NCI-H510A (cell line): Measurements from ENCODE around the gene L3MBTL4.

Experiments
- DNase-seq: peaks from one replicate; lab custom pipeline; 2025; lab: John Stamatoyannopoulos, UW

The L3MBTL4 gene

DNA sequence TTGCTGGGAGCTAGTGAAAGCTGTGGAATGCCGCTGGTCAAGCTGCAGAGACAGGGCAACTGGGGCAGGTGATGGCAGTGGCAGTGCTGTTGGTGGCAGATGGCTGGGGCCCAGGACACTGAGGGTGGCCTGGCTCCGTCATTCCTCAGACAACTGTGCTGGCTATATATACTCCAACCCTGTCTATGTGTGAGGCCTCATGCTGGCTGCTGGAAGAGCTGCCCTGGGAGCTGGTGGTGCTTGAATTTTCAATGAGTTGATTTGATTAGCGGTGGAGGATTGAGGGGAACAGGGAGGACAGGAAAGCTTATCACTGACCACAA lies 452.9 kb downstream of the L3MBTL4 start:
- no peak for DNase-seq

DNA sequence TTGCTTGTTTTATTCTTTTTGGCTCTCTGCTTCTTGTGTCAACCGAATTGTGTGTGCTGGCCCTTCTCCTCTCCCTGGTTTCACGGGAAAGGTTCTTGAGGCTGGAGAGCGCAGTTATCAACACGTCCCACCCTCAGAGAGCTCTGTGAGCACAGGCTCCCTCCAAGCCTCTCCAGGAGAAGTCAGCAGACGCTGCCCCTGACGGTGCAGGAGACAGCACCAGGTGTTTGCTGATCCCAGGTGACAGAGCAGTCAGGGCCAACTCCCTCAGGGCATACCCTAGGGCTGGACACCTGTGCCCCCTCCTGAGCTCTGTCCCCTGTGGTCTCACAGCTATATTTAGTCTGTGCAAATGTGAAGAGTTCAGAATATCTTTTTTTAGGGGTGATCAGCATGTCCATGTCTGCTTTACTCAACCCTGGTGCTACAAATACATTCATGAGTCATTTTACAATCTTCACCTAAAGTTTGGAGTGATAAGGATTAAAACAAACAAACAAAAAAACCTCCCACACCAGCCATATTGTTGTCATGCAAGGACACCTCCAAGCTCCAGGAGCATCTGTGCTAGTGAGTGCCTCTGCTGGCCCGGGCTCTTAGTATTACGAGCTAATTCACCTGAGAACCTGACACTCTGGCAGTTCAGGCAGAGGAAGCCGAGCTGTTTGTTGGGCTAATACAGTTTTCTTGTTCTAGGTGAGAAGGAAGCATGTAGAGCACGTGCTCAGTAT lies 453.4 kb downstream of the L3MBTL4 start:
- DNase-seq = peak; percentile 44

DNA sequence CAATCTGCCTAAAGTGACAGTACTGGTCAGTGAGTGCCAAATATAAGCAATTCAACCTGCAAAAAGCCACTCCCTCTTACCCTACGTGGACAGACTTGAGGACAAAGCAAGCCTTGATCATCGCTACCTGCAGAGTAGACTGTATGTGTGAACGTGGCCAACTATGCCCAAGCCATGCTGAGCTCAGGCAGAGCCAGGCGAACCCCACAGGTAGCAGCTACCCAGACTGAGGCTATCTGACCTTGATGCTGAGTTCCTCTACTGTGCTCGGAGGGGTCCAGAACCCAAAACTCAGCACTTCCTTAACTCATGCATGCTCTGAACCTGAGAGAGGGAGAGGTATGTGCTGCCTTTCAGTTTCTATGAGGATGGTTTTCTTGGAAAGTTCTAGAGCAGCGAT lies 455.9 kb downstream of the L3MBTL4 start:
- DNase-seq = no peak

DNA sequence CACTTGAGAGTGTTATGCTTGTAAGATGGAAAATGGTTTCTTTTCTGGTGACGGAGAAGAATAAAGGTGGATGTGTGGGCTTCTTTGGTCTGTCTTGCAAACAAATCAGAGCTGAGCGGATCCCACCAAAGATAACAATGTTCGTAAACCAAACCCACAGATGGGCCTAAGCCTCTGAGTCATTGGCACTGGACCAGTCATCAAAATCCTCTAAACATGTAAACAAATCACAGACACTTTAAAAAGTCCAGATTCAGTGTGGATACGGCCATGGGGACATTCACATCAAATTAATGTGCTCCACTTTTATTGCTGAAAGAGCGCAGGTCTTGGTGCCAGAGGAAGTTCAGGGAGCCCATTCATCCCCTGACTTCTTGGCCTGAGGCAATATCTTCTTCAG lies 458.9 kb downstream of the L3MBTL4 start:
- no peak for DNase-seq

DNA sequence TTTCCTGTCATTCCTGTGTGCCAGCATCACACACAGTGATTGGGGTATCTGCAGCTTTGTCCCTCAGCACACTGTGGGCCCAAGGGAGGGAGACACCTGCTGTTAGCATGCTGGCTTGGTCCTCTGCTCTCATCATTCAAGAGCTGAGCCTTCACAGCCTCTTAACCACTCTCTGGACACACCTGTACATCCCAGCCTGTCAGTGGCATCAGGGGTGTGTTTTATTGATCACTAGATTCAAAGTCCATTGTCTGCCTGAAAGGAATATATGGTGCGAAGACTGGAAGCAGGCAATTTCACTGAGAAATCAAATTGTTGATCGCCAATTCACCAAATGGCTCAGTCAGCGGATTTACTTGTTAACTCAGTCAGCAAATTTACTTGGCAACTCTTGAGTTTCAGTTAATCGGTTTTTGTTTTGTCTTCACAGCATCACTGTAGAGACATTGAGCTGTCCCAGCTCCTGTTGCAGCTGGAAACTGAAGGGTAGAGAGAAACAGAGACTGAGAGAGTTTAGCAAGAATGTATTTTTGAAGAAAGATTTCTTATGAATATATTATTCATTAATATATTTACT lies 463.1 kb downstream of the L3MBTL4 start:
- DNase-seq = peak; percentile 66

DNA sequence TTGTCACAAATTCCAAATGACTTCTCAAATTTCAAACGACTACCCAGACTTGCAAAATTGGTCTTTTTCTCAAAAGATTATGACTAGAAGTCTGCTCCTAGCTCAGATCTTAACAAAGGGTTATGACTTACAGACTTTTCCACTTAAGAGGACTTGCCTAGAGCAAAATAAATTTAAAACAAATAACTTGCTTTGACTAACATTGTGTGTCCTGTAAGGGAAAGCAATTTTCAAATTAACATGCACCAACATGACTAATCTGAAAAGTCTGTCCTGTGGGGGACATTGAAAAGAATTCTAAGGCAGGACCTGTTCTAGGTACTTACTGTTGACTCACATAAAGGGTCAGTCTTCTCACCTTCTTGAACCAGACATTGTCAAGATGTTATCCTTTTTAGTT lies 465.9 kb downstream of the L3MBTL4 start:
- no peak for DNase-seq

DNA sequence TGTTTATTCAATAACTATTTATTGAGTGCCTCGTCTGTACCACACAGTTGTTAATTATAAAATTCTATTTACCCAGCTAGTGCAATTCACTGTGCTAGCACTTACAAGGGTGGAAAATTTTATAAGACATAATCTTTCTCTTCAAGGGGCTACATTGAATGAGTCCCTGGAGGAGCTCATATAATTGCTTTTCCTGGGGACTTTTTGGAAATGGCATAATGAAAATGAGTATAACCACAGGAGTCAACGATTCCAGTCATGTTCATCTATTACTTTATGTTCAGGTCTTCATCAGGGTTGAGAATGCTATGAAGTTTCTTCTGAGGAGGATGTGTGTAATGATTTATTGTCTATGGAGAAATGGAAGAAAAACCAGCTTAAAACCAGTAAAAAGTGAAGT lies 466.5 kb downstream of the L3MBTL4 start:
- DNase-seq = no peak

DNA sequence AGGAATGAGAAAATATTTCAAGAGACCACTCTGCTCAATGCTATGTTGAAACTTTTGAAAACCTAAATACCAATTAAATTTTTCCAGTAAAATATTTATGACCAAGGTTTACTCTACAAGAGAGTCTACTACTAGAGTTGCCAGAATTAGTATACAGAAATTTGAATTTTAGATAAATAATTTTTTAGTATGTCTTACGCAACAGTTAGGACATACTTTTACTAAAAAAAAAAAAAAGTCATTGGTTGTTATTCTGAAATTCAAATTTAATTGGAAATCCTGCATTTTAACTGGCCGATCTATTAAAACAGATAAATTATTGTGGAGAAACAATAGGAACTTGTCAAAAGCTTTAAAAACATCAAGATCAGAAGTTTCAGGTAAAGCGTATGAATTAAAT lies 470.3 kb downstream of the L3MBTL4 start:
- no peak for DNase-seq

DNA sequence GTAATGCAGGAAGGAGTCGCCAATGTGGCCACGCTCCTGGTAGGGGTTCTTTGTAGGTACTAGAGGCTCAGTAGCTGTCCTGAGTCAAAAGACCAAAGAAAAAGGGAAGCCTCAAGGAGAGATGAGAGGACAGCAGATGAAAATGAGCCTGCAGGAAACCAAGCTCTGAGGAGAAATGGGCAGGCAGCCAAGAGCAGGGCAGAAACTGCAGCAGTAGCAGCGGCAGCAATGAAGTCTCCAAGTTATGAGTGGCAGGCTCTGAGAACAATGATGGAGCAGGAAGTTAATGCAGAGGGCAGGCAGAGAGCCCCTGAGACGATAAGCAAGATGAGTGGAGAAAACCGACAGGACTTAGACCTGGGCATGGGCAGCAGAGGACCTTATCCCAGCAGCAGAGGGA lies 471.2 kb downstream of the L3MBTL4 start:
- DNase-seq = peak; percentile 52

DNA sequence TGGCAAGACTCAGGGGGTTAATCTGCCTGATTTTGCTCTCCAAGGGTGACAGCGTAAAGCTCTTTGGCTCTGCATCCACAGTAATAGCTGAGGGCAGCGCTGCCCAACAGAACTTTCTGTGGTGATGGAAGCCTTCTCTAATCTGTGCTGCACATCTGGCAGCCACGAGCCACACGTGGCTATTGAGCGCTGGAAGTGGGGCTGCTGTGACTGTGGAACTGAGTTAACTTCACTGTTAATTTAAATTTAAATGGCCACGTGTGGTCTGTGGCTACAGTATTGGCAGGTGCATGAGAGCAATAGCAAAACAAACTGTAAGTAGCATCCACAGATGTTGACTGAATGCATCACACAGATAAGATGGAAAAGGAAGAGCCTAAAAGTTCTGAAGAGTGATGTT lies 472.1 kb downstream of the L3MBTL4 start:
- no peak for DNase-seq

DNA sequence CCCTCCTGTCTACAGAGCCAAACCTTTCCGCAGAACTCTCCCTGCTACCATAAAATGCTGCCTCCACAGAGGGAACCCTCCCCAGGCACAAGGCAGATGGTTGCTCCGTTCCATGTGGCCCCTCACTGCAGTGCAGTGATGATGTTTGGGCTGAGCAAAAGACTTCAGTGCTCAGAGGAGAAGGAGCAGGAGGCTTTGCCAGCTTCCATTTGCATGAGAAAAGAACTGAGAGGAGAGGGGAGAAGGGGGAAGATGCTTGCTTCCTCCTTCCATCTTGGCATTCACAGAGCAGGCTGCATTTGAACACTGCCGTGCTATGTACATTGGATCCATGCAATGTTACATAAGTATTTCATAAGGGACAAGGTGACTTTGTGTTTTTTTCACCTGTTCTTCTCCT lies 472.8 kb downstream of the L3MBTL4 start:
- no peak for DNase-seq

DNA sequence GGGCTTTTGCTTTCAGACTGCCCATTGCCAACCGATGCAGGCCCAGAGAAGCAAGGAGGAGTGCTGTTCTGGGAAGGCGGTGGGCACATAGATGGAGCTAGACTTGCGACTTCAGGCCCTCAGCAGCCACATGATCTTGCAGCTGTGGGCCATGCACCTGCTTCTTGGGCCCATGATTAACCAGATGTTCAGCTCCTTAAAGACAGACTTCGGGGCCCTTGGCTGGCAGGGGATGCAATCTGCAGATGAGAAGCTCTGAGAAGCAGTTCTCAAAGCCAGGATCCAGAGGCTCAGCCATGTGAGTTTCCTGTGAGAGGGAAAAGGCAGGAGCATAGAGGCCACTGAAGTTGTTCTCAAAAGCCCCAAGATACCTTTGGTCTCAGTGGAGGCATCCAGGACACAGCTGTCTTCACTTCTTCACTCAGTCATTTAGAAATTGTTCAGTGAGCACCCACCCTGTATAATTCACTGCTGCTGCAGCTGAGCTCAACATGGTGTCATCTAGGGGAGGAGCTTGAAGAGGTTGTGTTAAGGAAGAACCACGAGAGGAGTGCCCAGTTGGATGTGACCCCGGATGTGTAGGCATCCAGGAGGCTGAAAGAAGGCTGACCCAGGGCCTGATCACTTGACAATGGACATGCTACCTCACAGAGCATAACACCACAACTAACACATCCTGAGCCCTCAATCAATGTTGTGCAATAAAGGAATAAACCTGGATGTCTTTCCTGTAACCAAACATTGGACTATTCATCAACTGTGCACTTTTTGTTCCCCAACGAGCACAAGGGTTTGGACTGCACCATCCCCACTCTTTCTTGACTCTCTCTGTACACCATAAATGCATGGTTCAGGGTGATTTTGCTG lies 474.7 kb downstream of the L3MBTL4 start:
- DNase-seq = no peak

DNA sequence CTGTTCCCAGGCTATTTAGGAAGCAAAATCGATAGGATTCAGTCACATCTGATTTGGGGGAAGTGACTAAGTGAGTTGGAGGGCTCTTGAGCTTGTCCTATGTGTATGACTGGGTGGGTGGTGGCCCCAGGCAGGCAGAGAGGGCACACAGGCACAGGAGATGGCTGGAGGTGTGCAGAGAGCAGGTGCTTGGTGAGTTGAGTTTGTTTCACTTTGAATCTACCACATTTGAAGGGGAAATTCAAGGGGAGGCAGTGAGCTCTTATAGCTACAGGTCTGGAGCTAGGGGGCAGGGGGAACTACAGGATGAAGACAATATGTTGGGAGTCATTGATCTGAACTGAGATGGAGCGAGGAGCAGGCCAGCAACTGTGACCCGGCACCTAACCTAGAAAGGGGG lies 476.9 kb downstream of the L3MBTL4 start:
- no peak for DNase-seq

DNA sequence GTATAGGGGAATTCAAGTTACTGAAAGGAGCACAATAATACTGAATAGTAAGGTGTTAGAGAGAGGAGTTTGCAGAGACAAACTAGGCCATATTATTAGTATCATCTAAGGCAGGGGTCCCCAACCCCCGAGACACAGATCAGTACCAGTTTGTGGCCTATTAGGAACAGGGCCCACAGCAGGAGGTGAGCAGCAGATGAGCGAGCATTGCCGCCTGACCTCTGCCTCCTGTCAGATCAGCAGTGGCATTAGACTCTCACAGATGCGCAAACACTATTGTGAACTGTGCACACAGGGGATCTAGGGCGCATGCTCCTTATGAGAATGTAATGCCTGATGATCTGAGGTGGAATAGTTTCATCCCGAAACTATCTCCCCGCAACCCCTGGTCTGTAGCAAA lies 477.6 kb downstream of the L3MBTL4 start:
- no peak for DNase-seq

DNA sequence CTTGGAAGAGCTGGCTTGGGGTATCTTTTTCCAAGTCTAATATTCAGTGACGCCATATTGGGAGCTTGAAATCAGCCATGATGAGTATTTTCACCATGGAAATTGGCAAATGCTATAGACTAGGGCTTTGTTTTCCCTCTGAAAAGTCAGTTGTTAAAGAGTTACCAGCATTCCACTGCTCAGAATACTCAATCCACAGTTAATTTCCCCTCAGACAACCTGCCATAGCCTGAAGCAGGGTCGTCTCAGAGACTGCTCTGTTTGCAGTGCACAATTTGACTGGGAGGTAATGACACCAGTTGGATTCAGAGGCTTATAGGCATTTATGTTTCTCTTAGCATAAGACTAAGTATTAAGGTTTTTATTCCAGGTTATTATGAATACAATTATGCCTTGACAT lies 483.9 kb downstream of the L3MBTL4 start:
- no peak for DNase-seq

DNA sequence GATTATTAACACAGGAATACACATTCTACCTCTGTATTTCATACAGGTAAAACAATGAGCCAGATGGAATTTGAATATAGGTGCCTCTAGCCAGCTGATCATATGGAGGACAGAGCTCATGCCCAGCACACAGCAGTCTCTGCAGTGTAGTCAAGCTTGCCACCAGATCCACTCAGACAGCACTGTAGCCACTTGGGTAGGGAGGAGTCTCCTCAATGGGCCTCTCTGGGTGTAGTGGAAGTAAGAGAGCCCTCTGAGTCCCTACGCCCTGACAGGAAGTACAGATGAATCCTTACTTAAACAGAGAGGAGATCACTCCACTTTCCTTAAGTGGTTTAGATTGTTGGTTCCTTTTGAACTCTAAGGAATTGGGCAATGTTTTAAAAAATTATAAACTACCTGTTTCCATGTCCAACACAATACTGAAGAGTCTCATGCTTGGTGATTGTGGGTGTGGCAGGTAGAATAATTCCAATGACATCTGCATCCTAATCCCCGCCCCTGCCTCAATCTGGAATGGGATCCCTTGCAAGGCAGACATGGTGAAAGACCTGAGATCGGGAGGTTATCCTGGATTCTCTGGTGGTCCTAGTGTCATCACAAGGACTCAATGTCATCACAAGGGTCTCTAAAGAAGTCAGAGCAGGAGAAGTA lies 496.4 kb downstream of the L3MBTL4 start:
- peak; percentile 39 for DNase-seq

DNA sequence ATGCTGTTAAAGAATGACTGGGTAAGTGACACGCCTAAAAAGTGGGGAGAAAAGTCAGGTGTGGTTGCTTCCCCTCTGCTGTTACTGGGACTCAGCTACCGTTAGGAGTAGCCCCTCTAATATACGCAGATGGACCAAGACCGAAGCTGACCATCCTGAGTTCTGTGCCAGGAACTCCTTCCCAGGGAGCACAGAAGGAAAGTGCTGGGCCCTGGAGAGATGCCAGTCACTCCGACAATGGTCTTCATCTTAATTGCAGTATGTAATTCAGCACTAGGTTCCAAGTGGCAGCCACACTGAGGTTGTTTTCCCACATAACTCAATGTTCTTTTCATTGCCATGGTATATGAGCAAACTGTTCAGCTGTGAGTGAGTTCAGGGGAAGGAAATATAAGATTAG lies 499.8 kb downstream of the L3MBTL4 start:
- no peak for DNase-seq

DNA sequence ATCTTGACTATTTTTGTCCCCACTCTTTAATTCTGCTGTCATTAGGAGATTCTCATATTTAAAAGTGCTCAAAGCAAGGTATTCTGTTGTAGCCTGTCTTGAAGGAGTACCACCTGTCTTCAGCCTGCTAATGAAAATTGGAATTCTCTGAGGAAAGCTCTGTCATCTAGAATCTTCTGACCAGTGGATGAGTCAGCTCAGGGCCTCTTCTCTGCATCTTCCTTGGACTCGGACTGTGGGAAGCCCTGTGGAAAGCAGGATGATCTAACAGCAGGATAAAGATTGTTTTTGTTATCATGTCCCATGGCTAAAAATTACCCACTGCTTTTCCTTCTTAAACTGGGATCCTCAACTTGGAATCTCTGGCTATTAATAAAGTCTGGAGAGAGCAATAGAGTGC lies 500.7 kb downstream of the L3MBTL4 start:
- no peak for DNase-seq

DNA sequence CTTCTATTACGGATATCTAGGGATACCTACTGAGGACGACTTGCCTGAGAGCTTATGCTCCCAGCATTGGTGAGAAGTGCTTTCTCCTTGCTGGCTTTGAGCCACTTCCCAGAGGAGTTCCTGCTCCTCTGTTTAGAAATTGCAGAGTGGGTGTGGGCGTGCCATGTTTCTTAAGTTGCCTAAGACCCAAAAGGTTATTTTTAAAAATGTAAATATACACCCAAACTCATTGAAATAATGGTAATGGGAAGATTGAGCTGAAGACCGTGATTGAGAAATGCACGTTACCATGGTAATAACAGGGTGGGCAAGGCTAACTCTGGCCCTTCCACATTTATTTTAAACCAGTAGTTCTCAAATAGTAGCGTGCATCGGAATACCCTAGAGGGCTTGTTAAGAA lies 502.1 kb downstream of the L3MBTL4 start:
- no peak for DNase-seq

DNA sequence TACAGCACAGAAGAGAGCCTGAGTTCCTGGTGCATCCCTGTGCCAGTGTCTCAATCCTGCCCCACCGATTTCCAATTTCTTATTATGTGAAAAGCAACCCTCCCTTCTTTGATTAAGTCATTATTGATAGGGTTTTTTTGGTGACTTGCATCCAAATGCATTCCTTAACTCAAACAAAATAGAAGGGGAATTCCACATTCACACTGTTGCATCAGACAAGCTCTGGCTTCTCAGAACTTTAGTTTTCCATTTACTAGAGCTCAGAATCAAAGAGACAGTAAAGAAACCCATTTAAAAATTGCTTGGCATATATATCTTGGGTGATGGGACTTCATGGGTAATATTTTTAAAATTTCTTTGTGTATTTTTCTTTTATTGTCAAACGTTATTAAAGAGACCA lies 505.6 kb downstream of the L3MBTL4 start:
- DNase-seq = no peak
